CD4-positive, alpha-beta T cell treated with Interleukin-17A for 4 hours (primary cell): ENCODE data around the gene CASTOR1.

Experiments
- DNase-seq: peaks from one replicate; pipeline ENCODE4 v3.0.0-alpha.2; 2020; ENCODE audit warnings: mixed read lengths

CASTOR1 gene

GRCh38 chr22:30297991-30298701 lies 8.8 kb upstream of the CASTOR1 start:
- no peak for DNase-seq

DNA sequence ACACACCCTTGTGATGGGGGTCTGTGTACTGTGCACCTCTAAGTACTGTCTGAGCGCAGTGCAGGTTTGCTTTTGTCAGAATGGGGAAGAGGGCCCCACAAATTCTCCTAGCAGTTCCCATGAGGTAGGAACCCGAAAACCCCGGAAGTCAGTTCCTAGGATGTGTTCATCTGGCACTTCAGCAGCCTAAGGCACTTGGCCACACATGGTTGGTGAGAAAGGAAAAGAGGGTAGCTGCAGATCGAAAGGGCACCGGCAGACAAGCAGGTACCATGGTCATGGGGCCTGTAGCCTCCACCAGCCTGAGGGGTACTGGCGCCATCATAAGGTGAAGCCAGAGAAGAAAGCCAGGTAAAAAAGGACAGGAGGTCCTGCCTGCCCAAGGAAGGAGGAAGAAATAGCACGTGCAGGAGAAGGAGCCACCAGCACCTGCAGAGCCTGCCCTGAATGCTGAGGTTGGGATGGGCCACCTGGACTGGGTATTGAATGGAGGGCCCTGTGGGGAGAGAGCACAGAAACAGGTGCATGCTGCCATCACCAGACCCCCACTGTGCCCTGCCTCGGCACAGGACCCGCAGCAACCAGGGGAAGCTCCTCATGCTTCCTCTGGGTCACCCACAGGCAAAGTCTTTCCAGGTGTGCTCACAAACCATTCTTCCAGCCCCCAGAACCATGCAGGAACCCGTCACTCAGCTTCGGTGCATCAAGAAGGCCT lies 8.1 kb upstream of the CASTOR1 start:
- DNase-seq: no peak

- DNase-seq: no peak
These were observed 7.5 kb upstream of the CASTOR1 start for GRCh38 chr22:30296833-30297232.

DNA sequence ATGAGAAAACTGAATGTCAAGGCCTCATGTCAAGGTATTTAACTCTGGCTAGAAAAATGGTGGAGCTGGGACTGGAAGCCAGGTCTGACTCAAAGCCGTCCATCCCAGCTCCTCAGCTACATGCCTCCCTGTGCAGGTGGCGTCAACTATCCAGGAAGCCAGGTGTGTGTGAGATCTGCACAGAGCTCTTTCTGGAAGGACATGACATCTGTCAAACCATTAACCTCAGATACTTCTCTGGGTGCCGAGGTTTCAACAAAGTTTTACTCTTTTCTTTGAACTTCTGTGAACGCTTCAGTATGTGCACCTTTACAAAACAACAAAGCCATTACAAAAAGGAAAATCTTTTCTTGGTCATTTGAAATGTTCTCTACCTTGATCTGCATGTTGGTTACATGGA lies 7.0 kb upstream of the CASTOR1 start:
- peak; percentile 26 for DNase-seq

GRCh38 chr22:30295576-30295975 lies 6.3 kb upstream of the CASTOR1 start:
- DNase-seq: no peak

- no peak for DNase-seq
These were observed 5.5 kb upstream of the CASTOR1 start for GRCh38 chr22:30294830-30295229.

- no peak for DNase-seq
These were observed 4.8 kb upstream of the CASTOR1 start for GRCh38 chr22:30294066-30294465.

- no peak for DNase-seq
These were observed 3.7 kb upstream of the CASTOR1 start for GRCh38 chr22:30293026-30293425.

DNA sequence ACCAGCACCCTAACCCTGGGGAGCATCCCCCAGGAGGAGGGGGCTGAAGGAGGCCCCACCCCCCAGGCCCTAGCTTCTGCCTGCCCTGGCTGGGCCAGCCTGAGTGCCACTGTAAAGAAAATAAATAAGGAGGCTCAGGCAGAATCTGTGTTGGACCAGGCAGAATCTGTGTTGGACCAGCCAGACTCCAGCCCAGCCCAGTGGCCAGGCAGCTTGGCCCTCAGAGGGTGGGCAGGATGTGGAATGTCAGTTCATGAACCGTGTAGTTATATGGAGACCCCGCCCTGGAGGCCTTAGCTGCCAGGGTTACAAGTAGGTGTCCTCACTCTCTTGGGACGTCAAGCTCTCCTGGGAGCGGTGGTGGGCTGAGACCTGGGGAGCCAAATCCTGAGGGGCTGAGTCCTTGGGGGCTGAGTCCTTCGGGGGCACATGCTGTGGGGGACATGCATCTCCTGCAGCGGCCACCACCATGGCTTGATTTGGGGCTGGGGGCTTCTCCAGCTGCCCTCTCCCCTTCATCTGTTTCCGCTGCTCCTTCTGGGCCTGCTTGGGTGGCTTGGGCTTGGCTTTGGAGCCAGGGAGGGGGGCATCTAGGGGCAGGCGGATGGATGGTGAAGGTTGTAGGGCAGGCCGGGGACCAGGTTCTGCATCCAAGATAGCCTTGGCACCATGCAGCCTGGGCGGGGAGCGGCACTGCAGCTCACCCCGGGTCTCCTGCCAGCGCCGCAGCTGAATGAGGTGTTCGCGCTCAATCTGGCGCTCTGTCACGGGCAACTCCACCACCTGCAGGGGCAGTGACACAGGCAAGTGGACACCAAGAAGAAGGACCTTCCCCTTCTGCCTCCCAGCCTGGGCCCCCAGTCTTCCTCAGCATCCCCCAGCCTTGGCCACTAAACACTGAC lies 3.0 kb upstream of the CASTOR1 start:
- no peak for DNase-seq

DNA sequence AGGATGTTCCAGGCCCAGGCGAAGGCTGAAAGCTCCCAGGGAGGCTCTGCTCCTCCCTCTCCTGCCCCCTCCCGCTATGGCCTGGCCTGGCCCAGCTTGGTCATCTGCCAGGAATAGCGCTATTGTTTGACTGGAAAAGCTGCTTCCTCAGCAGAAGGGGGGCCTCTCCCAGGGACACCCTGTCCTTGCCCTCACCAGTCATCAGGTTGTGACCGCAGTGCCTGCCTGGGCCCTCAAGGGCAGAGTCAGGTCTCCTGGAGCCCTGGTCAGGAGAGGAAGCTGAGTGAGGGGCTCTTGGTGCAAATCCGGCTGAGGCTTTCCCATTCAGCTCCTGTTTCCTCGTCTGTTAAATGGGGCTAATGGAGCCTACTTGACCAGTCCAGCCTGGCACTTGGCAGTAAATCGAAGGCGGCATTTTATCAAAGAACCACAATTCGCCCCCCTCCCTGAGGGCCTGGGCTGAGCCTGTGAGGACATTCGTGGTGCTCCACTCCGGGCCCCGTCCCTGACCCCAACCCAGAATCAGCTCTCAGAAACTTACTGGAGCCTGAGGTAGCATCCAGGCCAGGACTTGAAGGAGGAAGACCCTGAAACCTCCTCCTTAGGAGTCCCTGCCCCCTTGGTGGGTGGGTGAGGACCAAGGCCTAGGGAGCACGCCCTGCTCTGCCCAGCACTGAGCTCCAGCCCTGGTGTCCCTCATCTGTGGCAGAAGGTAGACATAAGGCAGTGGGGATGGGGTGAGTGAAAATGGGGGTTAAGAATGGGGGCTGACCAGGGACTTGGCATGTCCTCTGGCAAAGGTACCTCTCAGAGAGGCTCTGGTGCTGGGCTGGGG lies 2.0 kb upstream of the CASTOR1 start:
- no peak for DNase-seq

DNA sequence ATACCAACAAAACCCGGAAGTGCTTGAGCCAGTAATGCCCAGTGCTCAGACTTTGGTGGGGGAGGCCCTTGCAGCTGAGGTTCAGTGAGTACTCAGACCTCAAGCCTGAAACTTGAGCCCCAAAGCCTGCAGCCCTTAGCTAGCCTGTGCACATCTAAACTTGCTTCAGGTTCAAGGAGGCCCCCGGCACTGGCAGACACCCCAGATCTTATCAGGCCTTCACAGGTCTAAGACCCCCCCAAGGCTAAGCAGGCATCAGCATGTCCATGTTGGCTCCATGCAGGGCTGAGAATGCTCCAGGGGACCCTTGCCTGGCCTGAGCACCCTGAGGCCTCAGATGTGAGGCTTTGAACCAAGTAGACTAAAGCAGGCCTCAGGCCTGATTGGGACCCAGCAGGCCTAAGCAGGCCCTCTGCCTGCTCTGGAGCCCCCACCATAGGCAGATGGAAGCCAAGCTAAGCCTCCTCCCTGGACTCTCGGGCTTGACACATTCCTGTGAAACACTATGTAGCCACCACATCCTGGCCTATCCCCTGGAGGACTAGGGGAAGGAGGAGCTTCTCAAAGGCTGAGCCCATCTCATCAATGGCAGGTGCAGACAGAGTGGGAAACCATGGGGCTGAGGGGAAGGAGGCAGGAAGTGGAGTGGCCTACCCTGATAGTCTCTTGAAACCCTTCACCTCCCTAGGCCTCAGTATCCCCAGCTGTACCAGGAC lies 1.2 kb upstream of the CASTOR1 start:
- peak; percentile 25 for DNase-seq

DNA sequence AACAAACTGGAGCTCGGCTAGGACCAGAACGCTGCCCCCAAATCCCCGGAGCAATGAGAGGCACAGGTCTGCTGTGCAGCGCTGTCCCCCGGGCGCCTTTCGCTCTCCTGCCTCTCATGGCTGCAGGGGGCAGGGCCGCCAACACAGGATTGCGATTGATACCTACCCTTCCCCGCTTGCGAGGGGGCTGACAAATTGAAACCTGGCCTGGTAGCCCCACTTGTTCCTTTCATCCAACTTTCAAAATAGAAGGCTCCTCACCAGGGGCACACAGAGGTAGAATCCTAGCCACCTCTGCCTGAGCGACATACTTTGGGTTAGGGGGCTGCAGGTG lies 642 bp upstream of the CASTOR1 start:
- no peak for DNase-seq

DNA sequence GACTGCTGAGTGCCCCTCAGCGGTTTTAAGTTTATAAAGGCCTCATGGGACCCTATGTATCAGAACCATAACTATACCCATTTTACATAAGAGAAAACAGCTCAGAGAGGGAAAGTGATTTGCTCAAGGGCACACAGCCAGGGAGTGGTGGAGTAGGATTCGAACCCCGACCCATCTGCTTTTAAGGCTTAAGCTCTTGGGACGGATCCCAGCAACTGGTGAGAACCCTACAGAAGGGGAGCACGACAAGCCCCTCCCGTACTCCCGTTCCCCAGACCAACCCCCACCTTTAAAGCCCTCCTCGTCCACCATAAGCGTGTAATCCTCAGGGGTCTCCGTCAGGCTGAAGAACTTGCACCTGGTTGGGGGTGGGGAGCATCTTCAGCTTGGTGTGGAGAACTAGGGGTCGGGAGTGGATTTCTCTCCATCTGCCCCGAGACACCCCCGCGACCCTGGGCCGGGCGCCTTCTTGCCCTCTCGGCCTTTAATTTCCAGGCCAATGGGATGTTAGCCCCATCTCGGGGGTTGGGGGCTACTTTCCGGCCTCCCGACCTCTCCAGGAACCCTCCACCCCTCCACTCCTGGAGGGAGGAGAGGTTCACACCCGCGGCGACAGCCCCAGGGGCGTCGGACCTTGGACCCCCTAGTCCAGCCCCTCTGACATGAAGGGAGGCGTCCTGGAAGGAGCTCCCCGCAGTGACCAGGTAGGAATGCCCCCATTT lies 725 bp downstream of the CASTOR1 start:
- DNase-seq: no peak

GRCh38 chr22:30287648-30288418 lies 1.5 kb downstream of the CASTOR1 start:
- DNase-seq: peak; percentile 94

GRCh38 chr22:30286813-30287647 lies 2.3 kb downstream of the CASTOR1 start:
- peak; percentile 92 for DNase-seq

DNA sequence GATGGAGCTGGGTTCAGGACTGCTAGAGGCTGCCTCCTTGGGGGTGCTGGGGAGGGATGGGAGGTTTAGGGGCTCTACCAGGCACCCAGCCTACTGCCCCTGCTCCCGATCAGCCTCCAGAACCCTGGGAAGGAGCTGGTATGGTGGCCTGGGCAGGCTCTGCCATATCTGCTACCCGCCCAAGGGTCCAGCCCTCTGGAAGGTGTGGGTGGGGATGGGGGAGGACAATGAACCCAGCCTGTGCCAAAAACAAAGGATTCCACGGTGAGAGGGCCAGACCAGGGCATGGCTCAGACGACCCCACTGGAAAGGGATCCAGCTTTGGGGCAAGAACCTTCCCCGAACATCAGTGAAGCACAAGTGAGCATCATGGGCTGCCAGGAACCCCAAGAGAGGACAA lies 3.0 kb downstream of the CASTOR1 start:
- no peak for DNase-seq

DNA sequence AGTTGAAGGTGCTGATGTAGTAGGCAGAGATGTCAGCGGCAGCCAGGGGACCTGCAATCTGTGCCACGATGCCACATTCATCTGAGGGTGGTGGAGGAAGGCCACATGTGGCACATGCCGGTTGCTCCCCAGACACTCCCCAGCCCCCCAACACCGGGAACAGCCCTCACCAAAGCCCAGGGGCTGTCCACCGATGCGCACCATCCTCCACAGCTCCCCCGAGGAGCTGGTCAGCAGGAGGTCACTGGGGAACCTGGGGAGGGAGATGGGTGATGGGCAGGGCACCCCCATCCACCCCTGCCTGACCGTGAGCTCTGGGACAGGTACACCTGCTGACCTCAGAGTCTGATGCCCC lies 3.5 kb downstream of the CASTOR1 start:
- DNase-seq: no peak

GRCh38 chr22:30285176-30285845 lies 4.0 kb downstream of the CASTOR1 start:
- no peak for DNase-seq

DNA sequence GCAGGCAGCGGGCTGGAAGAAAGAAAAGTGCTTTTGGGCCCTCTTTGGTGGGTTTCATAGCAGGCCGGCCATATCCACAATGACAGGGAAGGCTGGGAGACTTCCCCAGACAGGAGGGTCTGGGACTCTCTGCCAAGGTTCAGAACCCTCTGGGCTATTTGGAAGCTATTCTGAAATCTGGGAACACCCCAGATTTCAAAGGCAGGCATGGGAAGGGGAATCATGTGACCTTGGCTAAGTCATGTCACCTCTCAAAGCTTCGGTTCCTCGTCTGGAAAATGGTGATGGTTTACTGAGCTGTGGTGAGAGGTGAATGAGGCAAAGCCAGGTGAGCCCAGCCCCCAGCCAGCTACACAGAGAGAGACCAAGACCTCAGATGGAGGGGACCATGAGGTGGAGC lies 4.6 kb downstream of the CASTOR1 start:
- DNase-seq: no peak
